HG03558 (cell line): Measurements from ENCODE around the gene RPL35.
"Not testable (repeated sequence)": the region's sequence is repeated elsewhere in the genome, so short reads cannot be mapped to it uniquely, and the experiment has no call there.

Source experiments
- ATAC-seq: cut with Tn5 transposase; IDR thresholded peaks from one replicate; pipeline ENCODE4 v1.9.1; 2021; ENCODE audit warnings: moderate number of reproducible peaks; ENCODE audit not compliant: unreplicated experiment; ENCODE audit errors: extremely low read depth

RPL35 gene

DNA sequence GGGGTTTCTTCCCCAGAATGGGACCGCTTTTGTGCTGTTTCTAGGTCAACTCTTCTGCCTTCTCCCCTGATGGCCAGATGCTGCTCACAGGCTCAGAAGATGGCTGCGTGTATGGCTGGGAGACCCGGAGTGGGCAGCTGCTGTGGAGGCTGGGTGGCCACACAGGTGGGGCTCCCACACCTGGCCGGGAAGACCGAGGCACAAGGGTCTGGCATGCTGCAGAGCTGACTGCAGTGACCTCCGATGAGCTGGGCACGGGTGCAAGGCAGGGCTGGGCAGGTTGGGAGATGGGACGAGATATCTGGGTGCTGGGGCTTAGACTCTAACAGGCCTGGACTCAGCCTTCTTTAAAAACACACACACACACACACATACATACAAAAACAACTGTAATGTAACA, 7.6 kb downstream of the RPL35 start:
- ATAC-seq = no peak

DNA sequence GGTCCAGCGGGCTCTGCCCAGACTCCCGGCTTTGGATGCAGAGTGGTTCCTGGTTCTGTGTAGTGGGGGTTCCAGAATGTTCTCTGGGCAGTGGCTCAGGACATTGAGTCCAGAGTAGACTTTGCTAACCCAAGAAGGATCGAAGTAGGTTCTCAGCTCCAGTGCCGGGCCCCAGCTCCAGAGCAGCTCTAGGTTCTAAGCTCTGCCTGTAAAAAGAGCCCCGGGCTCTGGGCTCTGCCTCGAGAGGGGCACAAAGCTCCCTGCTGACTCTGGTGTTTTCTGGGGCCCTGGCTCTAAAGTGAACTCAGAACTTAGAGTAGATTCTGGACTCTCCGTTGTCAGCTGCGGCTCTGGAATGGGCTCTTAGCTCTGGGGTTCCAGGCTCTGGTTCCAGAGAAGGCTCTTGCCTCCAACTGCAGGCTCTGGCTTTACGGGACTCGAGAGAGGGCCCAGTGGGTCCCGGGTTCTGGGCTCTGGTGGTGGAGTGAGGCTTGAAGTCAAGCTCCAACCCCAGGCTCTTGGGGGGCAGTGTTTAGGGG, 8.1 kb downstream of the RPL35 start:
- no peak for ATAC-seq

DNA sequence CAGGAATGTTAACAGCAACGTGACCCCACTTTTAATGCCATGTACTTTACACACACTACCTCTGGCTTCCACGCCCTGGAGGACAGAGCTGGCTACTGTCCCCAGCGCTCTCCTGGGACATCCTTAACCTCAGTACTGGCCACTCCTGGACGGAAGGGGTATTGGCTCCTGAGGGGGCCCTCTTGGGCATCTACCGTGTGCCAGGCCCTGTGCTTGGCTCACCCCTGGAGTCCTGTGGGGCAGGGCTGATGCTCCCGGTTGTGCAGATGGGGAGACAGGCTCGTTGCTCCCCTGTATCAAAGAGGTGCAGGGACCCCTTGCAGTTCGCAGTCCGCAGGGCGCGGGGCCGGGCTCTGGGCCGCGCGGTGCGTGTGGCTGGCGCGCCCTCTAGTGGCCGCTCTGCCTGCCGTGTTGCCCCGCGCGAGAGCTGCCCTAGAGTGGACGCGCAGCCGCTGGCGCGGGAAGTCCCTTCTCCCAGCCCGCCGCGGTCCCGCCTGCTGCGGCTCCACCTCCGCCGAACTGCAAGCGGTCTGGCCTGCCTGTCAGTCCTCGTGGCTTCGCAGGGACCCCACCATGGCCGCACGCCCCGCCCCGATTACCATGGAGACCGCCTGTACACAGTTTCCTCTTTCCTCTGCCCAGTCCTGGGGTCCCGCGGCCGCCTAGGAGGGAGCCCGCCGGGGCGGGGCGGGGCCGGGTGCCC, 8.8 kb downstream of the RPL35 start, which contains the start of gene WDR38:
TSS of gene WDR38 (plus strand) at position 632 of the 703 bp plus-strand sequence. CDS start 72 bp downstream, outside the sequence.
- no peak for ATAC-seq

DNA sequence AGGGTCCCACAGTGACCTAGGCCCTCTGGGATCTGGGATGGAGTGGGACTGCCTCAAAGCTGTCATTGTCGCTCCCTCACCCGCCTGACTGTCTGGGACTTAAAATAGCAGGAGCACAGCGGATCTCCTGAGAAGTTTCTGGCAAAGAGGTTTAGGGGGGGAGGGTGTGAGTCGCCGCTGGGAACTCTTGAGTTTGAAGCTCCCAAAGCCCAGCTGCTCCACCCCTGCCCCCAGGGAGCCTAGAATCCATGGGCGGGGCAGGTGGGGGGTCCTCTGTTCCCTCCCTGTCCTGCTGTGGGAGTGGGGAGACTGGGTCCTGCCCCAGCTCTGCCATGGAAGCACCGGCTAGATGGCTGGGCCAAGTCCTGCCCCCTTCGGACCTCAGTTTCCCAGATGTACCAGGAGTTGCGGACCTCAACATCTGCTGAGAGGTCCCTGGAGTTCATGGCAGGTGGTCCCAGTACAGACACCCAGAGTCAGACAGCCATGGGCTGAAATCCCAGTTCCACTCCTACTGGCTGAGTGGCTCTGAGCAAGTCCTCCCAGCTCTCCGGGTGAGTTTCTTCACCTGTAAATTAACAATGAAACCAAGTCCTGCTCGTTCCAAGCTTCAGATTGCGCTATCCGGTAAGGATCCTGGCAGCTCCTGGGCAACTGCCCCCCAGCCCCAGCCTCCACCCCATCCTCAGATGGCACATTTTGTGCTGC, 9.5 kb downstream of the RPL35 start:
- no peak for ATAC-seq

DNA sequence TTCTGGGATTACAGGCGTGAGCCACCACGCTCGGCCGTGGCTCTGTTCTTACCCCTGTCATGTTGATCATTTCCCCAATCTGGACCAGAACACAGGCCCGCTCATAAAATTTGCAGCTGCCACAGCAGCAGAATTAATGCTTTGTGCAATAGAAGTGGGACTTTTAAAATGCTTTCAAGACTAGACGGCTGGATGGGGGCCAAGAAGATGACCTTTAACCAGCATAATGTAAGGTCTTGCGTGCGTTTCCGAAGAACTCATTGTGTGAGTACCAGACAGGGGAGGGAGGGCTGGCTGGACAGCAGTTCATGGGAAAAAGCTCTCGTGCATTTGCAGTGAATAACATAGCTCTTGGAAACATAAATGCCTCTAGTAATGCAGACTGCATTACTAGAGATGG, 12.0 kb downstream of the RPL35 start:
- ATAC-seq = no peak

DNA sequence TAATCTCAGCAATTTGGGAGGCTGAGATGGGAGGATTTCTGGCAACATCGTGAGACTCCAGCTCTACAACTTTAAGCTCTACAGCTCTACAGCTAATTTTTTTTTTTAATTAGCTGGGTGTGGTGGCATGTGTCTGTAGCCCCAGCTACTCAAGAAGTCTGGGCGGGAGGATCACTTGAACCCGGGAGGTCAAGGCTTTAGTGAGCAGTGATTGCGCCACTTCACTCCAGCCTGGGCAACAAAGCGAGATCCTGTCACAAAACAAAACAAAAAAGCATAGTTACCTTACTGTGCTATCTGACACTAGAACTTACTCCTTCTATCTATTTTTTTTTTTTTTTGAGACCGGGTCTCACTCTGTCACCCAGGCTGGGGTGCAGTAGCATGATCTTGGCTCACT, 14.8 kb downstream of the RPL35 start:
- ATAC-seq = no peak

DNA sequence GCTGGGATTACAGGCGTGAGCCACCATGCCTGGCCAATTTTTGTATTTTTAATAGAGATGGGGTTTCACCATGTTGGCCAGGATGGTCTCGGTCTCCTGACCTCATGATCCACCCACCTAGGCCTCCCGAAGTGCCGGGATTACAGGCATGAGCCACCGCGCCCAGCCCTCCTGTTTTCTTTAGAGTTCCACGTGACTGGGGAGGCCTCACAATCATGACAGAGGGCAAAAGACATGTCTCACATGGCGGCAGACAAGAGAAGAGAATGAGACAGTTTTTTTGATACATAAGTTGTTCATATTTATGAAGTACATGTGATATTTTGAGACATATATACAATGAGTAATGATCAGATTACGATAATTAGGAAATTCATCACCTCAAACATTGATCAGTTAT, 15.3 kb downstream of the RPL35 start:
- not testable (repeated sequence) for ATAC-seq

DNA sequence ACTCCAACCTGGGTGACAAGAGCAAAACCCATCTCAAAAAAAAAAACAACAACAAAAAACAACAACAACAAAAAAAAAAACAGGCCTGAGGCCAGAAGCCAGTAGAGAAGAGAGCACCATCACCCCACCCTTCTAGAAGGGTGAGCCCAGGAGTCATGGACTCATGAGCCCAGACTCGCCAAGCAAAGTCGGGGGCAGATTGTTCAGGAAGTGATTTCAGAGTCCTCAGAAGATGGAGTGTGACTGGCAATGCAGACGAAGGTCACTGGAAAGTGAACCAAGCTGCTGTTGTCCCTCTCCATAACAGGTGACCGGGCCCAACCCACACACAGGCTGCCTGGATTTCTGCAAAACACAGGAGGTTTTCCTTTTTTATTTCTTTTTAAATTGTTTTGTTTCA, 17.5 kb downstream of the RPL35 start:
- ATAC-seq = no peak

DNA sequence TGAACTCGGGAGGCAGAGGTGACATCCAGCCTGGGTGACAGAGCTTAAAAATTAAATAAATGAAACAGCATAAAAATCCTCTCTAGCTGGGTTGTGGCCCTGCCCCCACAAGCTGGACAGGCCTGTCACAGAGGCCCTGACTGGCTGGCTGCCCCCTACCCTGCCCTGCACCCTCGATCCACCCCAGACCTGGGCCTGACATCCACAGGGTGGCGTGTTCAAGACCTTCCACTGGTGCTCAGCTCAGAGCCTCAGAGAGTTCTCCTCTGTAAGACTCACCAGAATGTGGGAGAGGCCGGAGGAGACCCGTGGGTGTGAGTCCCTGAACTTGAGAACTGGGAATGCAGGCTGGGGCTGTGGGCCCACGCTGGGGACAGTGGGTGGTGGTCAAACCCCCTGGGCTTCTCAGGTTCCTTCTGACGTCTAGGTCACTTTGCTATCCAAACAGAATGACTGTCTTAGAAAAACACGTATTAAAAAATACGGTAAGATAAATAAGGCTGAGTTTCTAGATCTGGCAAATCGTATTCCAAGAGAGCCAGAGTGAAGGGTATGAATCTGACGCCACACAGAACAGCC, 18.2 kb downstream of the RPL35 start:
- no peak for ATAC-seq

DNA sequence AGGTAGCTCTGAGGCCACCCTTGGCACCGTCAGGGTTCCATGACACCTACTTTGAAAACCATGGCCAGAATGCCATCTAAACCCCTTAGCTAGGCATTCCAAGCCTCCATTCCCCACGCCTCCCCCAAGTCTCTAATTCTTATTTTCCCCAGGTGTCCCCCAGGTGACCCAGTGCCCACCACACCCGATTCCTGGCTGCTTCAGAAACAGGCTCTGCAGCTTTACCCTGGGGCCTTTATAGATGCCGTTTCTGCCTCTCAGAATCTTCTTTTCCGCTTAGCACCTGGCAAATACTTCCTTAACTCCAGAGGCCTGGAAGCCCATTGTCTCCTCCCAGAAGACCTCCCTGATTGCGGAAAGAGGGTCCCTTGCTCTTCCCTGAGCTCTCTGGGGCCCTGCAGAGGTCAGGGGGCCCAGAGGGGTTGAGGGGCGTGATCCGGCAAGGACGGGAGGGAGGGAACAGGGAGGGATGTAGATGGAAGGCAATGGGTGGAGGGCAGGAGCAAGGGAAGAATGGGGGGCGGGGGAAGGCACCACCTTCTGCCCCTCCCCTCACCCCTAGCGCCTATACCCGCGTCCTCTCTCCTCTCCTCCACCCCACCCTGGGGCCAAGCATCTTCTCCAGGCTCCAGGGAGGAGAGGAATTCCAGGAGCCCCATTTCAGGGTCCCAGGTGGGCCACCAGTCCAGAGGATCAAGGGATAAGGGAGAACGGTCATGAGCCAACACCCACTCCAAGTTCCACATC, 20.5 kb downstream of the RPL35 start:
- no peak for ATAC-seq

DNA sequence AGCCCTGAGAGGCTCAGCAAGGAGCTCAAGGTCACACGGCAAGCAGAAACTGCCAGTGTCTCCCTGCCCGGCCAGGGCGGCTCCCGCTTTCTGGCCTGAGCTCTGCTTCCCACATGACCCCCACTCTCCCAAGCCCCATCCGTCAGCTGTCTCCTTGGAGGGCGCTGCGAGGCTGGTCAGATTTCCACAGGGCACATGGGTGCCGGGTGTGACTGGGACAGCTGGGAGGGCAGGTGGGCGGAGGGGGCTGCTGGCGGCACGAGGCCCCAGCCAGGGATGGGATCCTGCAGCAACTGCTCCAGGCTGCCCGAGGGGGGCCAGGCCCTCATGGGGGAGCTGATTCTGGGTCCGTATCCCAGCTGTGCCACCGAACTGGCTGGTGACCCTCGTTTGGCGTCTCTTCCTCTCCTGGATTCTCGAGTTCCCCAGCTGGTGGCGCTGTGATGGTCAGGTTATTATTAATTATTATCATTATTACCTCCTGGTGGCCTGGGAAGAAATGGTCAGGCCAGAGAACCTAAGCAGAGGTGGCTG, 21.4 kb downstream of the RPL35 start:
- no peak for ATAC-seq

DNA sequence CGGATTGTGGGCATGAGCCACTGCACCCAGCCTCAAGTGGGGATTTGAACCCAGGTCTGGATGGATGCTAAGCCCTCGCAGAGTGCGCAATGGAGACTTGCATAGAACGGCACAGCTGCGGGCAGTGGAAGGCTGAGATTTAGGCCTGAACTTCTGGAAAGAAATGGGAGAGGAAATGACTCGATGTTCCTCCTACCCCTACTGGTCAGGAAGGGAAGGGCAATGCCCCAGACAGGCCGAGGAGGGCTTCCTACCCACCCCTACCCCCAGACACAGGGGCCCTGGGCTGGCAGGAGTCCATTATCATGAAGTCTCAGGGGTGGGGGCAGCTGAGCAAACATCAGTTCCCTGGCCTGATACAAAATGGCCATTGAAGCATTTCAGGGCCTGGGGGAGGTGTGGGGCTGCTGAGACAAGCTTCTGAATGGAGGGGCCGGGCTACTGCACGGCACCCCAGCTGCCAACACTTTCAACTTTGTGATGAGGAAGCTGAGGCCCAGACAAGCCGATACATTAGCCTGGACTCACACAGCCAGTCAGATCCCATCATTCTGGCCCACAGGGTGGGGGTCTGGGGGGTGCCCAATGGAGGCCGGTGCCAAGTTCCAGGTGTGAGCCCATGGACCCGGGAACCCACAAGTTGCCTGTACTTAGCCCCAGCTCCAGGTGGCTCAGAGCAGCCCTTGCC, 22.0 kb downstream of the RPL35 start:
- no peak for ATAC-seq

DNA sequence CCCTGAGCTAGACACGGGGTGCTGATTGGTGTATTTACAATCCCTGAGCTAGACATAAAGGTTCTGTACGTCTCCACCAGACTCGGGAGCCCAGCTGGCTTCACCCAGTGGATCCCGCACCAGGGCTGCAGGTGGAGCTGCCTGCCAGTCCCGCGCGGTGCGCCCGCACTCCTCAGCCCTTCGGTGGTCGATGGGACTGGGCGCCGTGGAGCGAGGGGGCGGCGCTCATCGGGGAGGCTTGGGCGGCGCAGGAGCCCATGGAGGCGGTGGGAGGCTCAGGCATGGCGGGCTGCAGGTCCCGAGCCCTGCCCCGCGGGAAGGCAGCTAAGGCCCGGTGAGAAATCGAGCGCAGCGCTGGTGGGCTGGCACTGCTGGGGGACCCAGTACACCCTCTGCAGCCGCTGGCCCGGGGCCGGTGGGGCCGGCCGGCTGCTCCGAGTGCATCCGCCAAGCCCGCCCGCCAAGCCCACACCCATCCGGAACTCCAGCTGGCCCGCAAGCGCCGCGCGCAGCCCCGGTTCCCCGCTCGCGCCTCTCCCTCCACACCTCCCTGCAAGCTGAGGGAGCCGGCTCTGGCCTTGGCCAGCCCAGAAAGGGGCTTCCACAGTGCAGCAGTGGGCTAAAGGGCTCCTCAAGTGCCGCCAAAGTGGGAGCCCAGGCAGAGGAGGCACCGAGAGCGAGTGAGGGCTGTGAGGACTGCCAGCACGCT, 23.0 kb downstream of the RPL35 start:
- ATAC-seq = not testable (repeated sequence)

DNA sequence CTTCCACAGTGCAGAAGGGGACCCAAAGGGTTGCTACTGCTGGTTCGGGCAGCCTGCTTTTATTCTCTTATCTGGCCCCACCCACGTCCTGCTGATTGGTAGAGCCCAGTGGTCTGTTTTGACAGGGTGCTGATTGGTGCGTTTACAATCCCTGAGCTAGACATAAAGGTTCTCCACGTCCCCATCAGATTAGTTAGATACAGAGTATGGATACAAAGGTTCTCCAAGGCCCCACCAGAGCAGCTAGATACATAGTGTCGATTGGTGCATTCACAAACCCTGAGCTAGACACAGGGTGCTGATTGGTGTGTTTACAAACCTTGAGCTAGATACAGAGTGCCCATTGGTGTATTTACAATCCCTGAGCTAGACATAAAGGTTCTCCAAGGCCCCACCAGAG, 23.6 kb downstream of the RPL35 start:
- not testable (repeated sequence) for ATAC-seq

DNA sequence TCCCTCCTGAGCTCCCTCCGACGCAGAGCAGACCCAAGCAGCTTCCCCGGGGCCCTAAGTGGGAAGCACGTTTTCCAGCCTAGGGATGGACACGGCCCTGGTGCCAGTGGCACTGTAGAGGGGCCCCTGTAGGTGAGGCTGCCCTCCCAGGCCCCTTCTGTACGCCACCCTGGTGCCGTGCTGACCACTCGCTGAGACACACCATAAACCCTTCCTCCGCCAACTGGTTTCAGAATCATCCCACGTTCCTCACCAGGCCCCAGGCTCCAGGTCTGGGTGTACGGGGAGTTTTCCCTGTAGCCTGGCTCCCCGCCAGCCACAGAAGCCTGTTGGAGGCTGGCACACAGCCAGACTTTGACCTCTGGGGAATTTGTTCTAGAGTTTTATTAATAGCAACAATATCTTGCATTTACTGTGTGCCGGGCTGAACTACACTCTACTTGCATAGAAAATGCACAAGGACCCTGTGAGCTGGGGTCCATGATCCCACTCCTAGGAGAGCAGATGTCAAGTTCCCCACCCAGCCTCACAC, 26.7 kb downstream of the RPL35 start:
- ATAC-seq = no peak

DNA sequence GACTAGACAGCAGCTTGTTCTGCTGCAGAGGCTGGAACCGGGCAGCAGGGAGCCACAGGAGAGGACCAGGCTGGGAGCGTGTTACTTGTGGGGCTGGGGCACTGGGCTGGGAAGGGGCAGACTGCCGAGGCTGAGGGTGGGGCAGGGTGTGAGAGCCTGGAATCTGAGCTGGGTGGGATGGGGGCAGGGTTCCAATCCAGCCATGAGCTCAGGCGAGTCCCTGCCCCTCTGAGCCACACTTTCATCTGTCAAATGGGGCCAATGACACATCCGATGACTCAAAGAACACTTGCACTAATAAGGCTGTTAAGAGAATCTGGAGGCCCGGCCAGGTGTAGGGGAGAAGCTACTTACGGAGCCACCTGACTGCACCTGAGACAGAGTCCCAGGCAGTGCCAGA, 27.2 kb downstream of the RPL35 start:
- ATAC-seq = no peak

DNA sequence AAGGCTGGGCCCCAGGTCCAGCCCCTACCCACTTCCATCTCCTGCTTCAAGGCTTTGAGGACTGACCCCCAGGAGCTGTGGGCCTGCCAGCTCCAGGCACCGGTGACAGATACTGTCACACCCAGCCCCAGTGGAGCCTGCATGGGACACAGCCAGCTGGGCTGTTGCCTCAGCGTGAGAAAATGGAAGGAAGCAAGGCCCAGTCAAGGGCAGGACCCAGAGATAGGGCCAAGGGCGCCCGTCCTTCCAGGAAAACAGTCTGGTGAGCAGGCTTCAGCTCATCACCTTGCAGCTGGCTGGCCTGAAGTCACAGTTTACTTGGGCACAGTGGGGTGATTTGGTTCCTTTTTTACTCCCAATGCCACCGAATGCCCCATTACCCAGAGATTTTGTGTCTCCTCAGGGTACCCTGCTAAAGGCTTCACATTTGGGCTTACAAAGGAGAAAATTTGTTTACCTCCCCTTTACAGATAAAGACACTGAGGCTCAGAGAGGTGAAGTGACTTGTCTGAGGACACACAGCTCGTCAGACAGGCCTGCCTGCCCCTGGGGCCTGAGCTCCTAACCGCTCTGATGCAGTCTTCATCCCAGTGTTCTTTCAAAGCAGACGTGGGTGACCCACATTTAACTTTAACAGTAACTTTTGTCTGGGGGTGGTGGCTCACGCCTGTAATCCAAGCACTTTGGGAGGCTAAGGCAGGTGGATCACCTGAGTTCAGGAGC, 30.0 kb downstream of the RPL35 start:
- no peak for ATAC-seq

DNA sequence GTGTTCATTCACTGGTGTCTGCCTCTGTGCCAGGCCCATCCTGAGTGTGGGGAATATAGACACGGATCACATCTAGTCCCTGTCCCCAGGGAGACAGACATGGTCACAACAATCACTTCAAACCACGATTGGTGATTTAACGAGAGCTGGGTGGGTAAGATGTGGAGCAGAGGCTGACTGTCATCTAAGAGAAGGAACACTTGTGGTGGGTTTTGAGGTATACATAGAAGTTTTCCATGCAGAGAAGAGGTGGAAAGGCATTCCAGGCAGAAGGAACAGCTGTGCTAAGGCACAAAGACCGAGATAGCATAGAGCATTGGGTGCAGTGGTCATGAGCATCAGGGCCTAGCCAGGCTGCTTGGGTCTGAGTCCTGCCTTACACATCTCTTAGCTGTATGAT, 31.2 kb downstream of the RPL35 start:
- ATAC-seq = no peak
